OCI-LY7 (cell line): ENCODE measurements around the gene GPRC5B. TPM values are rescaled to one million over a fixed set of nuclear protein-coding genes. Genes with fewer than 3 reads are reported as not detected.

Source experiments
- BruUV-seq: library from RNA; stranded (reverse); fragments of 400-500 nt; replicated peaks from 2 replicates; lab custom pipeline; 2021; lab: Mats Ljungman, UMichigan
- CTCF ChIA-PET: fragments of 300-600 bp; sonication (Branson Sonifier 250); formaldehyde crosslinking; loops from one replicate; lab custom pipeline; 2022; ENCODE audit warnings: antibody characterized with exemption; ENCODE audit not compliant: unreplicated experiment; lab: Charles Lee
- POLR2A ChIA-PET: fragments of 300-600 bp; sonication (Branson Sonifier 250); formaldehyde crosslinking; loops from one replicate; lab custom pipeline; 2022; ENCODE audit warnings: antibody characterized with exemption; lab: Charles Lee
- DNase-seq: peaks from one replicate; pipeline ENCODE4 v3.0.0-alpha.2; 2015; ENCODE audit warnings: low spot score
- H2AFZ ChIP-seq: fragments of 200-600 bp; sonication (generic), shearing (Covaris generic); 2 replicates; pipeline ENCODE4 v1.6.1; 2014; ENCODE audit warnings: mild to moderate bottlenecking, antibody characterized with exemption, low read length, moderate library complexity
- H3K27ac ChIP-seq: fragments of 200-600 bp; sonication (generic); 2 replicates; pipeline ENCODE4 v1.5.1; 2014; ENCODE audit warnings: mixed run types, low read depth, mild to moderate bottlenecking, moderate library complexity, low read length, inconsistent platforms; ENCODE audit not compliant: poor library complexity, severe bottlenecking
- H3K36me3 ChIP-seq: fragments of 200-600 bp; sonication (generic); 2 replicates; pipeline ENCODE4 v1.6.1; 2014; ENCODE audit warnings: mild to moderate bottlenecking, antibody characterized with exemption, low read length, moderate library complexity, mixed read lengths; ENCODE audit not compliant: insufficient read depth
- H3K4me1 ChIP-seq: fragments of 200-600 bp; sonication (generic); 2 replicates; pipeline ENCODE4 v1.5.1; 2014; ENCODE audit warnings: mild to moderate bottlenecking, low read length; ENCODE audit not compliant: insufficient read depth, poor library complexity, severe bottlenecking
- H3K4me2 ChIP-seq: fragments of 200-600 bp; sonication (generic); 2 replicates; pipeline ENCODE4 v1.6.1; 2014; ENCODE audit warnings: mild to moderate bottlenecking, low read length
- H3K4me3 ChIP-seq: fragments of 200-600 bp; sonication (generic); 2 replicates; pipeline ENCODE4 v1.5.1; 2014; ENCODE audit warnings: mild to moderate bottlenecking, low read depth, low read length; ENCODE audit not compliant: poor library complexity, severe bottlenecking
- H3K79me2 ChIP-seq: fragments of 200-600 bp; sonication (generic); 2 replicates; pipeline ENCODE4 v1.6.1; 2016; ENCODE audit warnings: low read depth, mild to moderate bottlenecking, low read length, moderate library complexity, mixed read lengths; ENCODE audit not compliant: insufficient read depth
- H3K9me2 ChIP-seq: fragments of 200-600 bp; sonication (generic); 2 replicates; pipeline ENCODE4 v1.6.1; 2016; ENCODE audit warnings: mild to moderate bottlenecking, low read length, mixed read lengths; ENCODE audit not compliant: insufficient read depth
- H3K9me3 ChIP-seq: fragments of 200-600 bp; sonication (generic); 2 replicates; pipeline ENCODE4 v1.6.1; 2014; ENCODE audit warnings: mild to moderate bottlenecking, mixed run types, low read length, mixed read lengths
- H4K20me1 ChIP-seq: fragments of 200-600 bp; sonication (generic); 2 replicates; pipeline ENCODE4 v1.6.1; 2014; ENCODE audit warnings: mild to moderate bottlenecking, antibody characterized with exemption, low read length, moderate library complexity, mixed read lengths; ENCODE audit not compliant: insufficient read depth
- CTCF ChIP-seq: fragments of 200-600 bp; sonication (generic); conservative IDR thresholded peaks from 2 replicates; pipeline ENCODE4 v1.5.1; 2014; ENCODE audit warnings: mild to moderate bottlenecking, antibody characterized with exemption, low read length, moderate library complexity, mixed read lengths
- EZH2phosphoT487 ChIP-seq: fragments of 200-600 bp; sonication (generic); IDR thresholded peaks from 2 replicates; pipeline ENCODE4 v1.6.1; 2018; ENCODE audit warnings: low read depth, borderline replicate concordance, mild to moderate bottlenecking, mixed run types, antibody characterized with exemption, low read length, moderate library complexity, mixed read lengths
- intact Hi-C: fragments of 100-400 bp; cut with micrococcal nuclease; formaldehyde crosslinking; loops from one replicate; pipeline ENCODE4 v1.10.0; 2022; ENCODE audit not compliant: unreplicated experiment
- total RNA-seq, 2 experiments: library from RNA; depleted of rRNA in 1 of 2; stranded (reverse); fragments of >200 nt in 1 of 2; shearing (Covaris generic) in 1 of 2; gene quantifications; 2 replicates each; pipeline ENCODE4 v1.2.3, GENCODE V29; 2014 to 2022

GPRC5B gene
- total RNA-seq, 2 experiments from 2014 or later, result not detected

GRCh38 chr16:19837331-19837980 lies 47.2 kb downstream of the GPRC5B start:
- H3K4me1 ChIP-seq, result no peaks in the 10 kb centered on the region
- no peaks in the 10 kb centered on the region for H3K9me3 ChIP-seq
- no peak overlapping the region for H2AFZ ChIP-seq
- TF ChIP-seq EZH2phosphoT487 (no peak), CTCF (no peak)
- H3K4me3 ChIP-seq, result no peak overlapping the region
- no peak overlapping the region for H3K27ac ChIP-seq
- ChIA-PET CTCF (no interaction called here), POLR2A (no interaction called here)
- H3K79me2 ChIP-seq, result no peaks in the 10 kb centered on the region
- intact Hi-C loops, result no loop called here
- no peaks in the 10 kb centered on the region for H4K20me1 ChIP-seq
- H3K36me3 ChIP-seq, result no peaks in the 10 kb centered on the region
- no peak for DNase-seq
- no peaks in the 10 kb centered on the region for H3K9me2 ChIP-seq
- no peak overlapping the region for H3K4me2 ChIP-seq
- no TSS peak for BruUV-seq

GRCh38 chr16:19835968-19836421 lies 48.7 kb downstream of the GPRC5B start:
- Histone ChIP-seq H4K20me1 (no peaks in the 10 kb centered on the region), H3K9me3 (no peaks in the 10 kb centered on the region), H3K9me2 (no peaks in the 10 kb centered on the region), H2AFZ (no peak overlapping the region), H3K79me2 (no peaks in the 10 kb centered on the region), H3K4me2 (no peak overlapping the region), H3K36me3 (no peaks in the 10 kb centered on the region), H3K4me1 (no peaks in the 10 kb centered on the region), H3K4me3 (no peak overlapping the region), H3K27ac (no peak overlapping the region)
- intact Hi-C loops, result no loop called here
- DNase-seq, result no peak
- CTCF ChIA-PET, result no interaction called here
- no TSS peak for BruUV-seq
- POLR2A ChIA-PET, result no interaction called here
- TF ChIP-seq EZH2phosphoT487 (no peak), CTCF (no peak)

- DNase-seq, result no peak
- no TSS peak for BruUV-seq
- no peaks in the 10 kb centered on the region for H3K9me3 ChIP-seq
- no peak overlapping the region for H3K27ac ChIP-seq
- intact Hi-C loops, result no loop called here
- H3K36me3 ChIP-seq, result no peaks in the 10 kb centered on the region
- no peaks in the 10 kb centered on the region for H3K79me2 ChIP-seq
- H3K4me2 ChIP-seq, result no peak overlapping the region
- no peak overlapping the region for H3K4me3 ChIP-seq
- ChIA-PET CTCF (no interaction called here), POLR2A (no interaction called here)
- no peak overlapping the region for H2AFZ ChIP-seq
- H4K20me1 ChIP-seq, result no peaks in the 10 kb centered on the region
- no peaks in the 10 kb centered on the region for H3K9me2 ChIP-seq
- TF ChIP-seq EZH2phosphoT487, result no peak
- TF ChIP-seq CTCF, result no peak
- no peaks in the 10 kb centered on the region for H3K4me1 ChIP-seq
Observed at GRCh38 chr16:19835196-19835595, 49.5 kb downstream of the GPRC5B start.
